PC-9 (cell line): Measurements from ENCODE around the gene AGAP1. TPM values are rescaled to one million over a fixed set of nuclear protein-coding genes. Genes with fewer than 3 reads are reported as not detected.

Experiments used
- BruUV-seq: library from RNA; stranded (reverse); fragments of 400-500 nt; replicated peaks from 2 replicates; lab custom pipeline; 2021; lab: Mats Ljungman, UMichigan
- CTCF ChIA-PET: fragments of 300-600 bp; sonication (Branson Sonifier 250); formaldehyde crosslinking; loops from one replicate; lab custom pipeline; 2022; ENCODE audit warnings: antibody characterized with exemption; lab: Charles Lee
- POLR2A ChIA-PET: fragments of 300-600 bp; sonication (Branson Sonifier 250); formaldehyde crosslinking; loops from one replicate; lab custom pipeline; 2022; ENCODE audit warnings: antibody characterized with exemption; ENCODE audit not compliant: unreplicated experiment; lab: Charles Lee
- DNase-seq, 2 experiments: peaks; one replicate each; pipeline versions ENCODE4 v3.0.0 to v3.0.0-alpha.2; 2015 to 2022; ENCODE audit warnings: mixed read lengths in 1 of 2
- H2AFZ ChIP-seq: fragments of 200-600 bp; sonication (generic); 2 replicates; pipeline ENCODE4 v1.8.1; 2017; ENCODE audit warnings: antibody characterized with exemption
- H3F3A ChIP-seq: fragments of 200-600 bp; sonication (generic); 2 replicates; pipeline ENCODE4 v1.8.1; 2017; ENCODE audit warnings: antibody characterized with exemption, mild to moderate bottlenecking, low read depth; ENCODE audit not compliant: insufficient read depth
- H3K27ac ChIP-seq: fragments of 200-600 bp; sonication (generic); 2 replicates; pipeline ENCODE4 v1.6.1; 2016; ENCODE audit warnings: mixed run types
- H3K27me3 ChIP-seq: fragments of 200-600 bp; sonication (generic); 2 replicates; pipeline ENCODE4 v1.6.1; 2016; ENCODE audit warnings: low read depth, mixed run types; ENCODE audit not compliant: insufficient read depth
- H3K36me3 ChIP-seq: fragments of 200-600 bp; sonication (generic); 2 replicates; pipeline ENCODE4 v1.6.1; 2016; ENCODE audit warnings: low read depth, mixed run types
- H3K4me1 ChIP-seq: fragments of 200-600 bp; sonication (generic); replicated peaks from 2 replicates; pipeline ENCODE4 v1.6.1; 2016; ENCODE audit warnings: mixed run types; ENCODE audit not compliant: insufficient read depth
- H3K4me2 ChIP-seq: fragments of 200-600 bp; sonication (generic); 2 replicates; pipeline ENCODE4 v1.6.1; 2017; ENCODE audit warnings: mixed run types
- H3K4me3 ChIP-seq: fragments of 200-600 bp; sonication (generic); 2 replicates; pipeline ENCODE4 v1.6.1; 2016; ENCODE audit warnings: mixed run types
- H3K79me2 ChIP-seq: fragments of 200-600 bp; sonication (generic); 2 replicates; pipeline ENCODE4 v1.6.1; 2017; ENCODE audit warnings: low read depth, mixed run types
- H3K9me2 ChIP-seq: fragments of 200-600 bp; sonication (generic); 2 replicates; pipeline ENCODE4 v1.8.1; 2017; ENCODE audit warnings: mild to moderate bottlenecking; ENCODE audit not compliant: insufficient read depth
- H3K9me3 ChIP-seq: fragments of 200-600 bp; sonication (generic); 2 replicates; pipeline ENCODE4 v1.8.1; 2016; ENCODE audit warnings: low read depth; ENCODE audit not compliant: insufficient read depth
- H4K20me1 ChIP-seq: fragments of 200-600 bp; sonication (generic); 2 replicates; pipeline ENCODE4 v1.8.1; 2017; ENCODE audit not compliant: insufficient read depth
- CTCF ChIP-seq: fragments of 200-600 bp; sonication (generic); conservative IDR thresholded peaks from 2 replicates; pipeline ENCODE4 v1.6.1; 2017; ENCODE audit warnings: mixed run types, antibody characterized with exemption, mild to moderate bottlenecking, moderate library complexity
- EZH2 ChIP-seq: fragments of 200-600 bp; sonication (generic); IDR thresholded peaks from 2 replicates; pipeline ENCODE4 v1.8.0; 2017; ENCODE audit warnings: antibody characterized with exemption, low read depth
- intact Hi-C: fragments of 100-400 bp; cut with micrococcal nuclease; formaldehyde crosslinking; loops from one replicate; pipeline ENCODE4 v1.10.0; 2022; ENCODE audit not compliant: unreplicated experiment
- total RNA-seq: library from RNA; stranded (reverse); gene quantifications from 2 replicates; pipeline ENCODE4 v1.2.3, GENCODE V29; 2021

AGAP1 gene
- total RNA-seq, 1 experiment from 2014 or later = 91.4 TPM

GRCh38 chr2:235579128-235579527 is 85.3 kb downstream of the AGAP1 start:
- peaks cover 98% of the 10 kb centered on the region for H3K79me2 ChIP-seq
- intact Hi-C loops = loop anchor here (10.0 kb wide), 1 partner anchor 184 kb away; no protein-coding TSS in a partner anchor
- TF ChIP-seq EZH2 = no peak
- TF ChIP-seq CTCF = no peak
- H3K4me1 ChIP-seq = peaks cover 26% of the 10 kb centered on the region
- H3F3A ChIP-seq = peaks cover 8% of the 10 kb centered on the region; the same call in 1 of the 2 replicates
- ChIA-PET CTCF (no interaction called here), POLR2A (no interaction called here)
- no peak for DNase-seq
- H3K4me2 ChIP-seq = no peak overlapping the region
- no peak overlapping the region for H3K4me3 ChIP-seq
- H3K36me3 ChIP-seq = no peaks in the 10 kb centered on the region
- no peak overlapping the region for H3K27ac ChIP-seq
- no peak overlapping the region for H2AFZ ChIP-seq
- H3K27me3 ChIP-seq = no peaks in the 10 kb centered on the region
- H3K9me2 ChIP-seq = no peaks in the 10 kb centered on the region
- BruUV-seq = no TSS peak
- no peaks in the 10 kb centered on the region for H3K9me3 ChIP-seq
- peaks cover 73% of the 10 kb centered on the region for H4K20me1 ChIP-seq

- no peak for TF ChIP-seq CTCF
- TF ChIP-seq EZH2 = no peak
- peaks cover 20% of the 10 kb centered on the region for H3K4me1 ChIP-seq
- no TSS peak for BruUV-seq
- no peak overlapping the region for H3K4me2 ChIP-seq
- no peak overlapping the region for H2AFZ ChIP-seq
- ChIA-PET POLR2A (no interaction called here), CTCF (interaction anchor here (0.6 to 0.7 kb wide), 3 partner anchors 172 to 202 kb away, joined by 3 to 7 read pairs (median 4); no protein-coding TSS in a partner anchor)
- H3K27me3 ChIP-seq = no peaks in the 10 kb centered on the region
- no peak for DNase-seq
- H3K79me2 ChIP-seq = peaks cover 98% of the 10 kb centered on the region
- H3K9me2 ChIP-seq = no peaks in the 10 kb centered on the region
- H3F3A ChIP-seq = peaks cover 4% of the 10 kb centered on the region; the same call in 1 of the 2 replicates
- H3K9me3 ChIP-seq = no peaks in the 10 kb centered on the region
- intact Hi-C loops = no loop called here
- H3K4me3 ChIP-seq = no peak overlapping the region
- H3K36me3 ChIP-seq = no peaks in the 10 kb centered on the region
- H3K27ac ChIP-seq = no peak overlapping the region
- peaks cover 70% of the 10 kb centered on the region for H4K20me1 ChIP-seq
These were observed 86.7 kb downstream of the AGAP1 start for GRCh38 chr2:235580426-235581157.

GRCh38 chr2:235582081-235582686 is 88.3 kb downstream of the AGAP1 start:
- no peaks in the 10 kb centered on the region; the same call in 1 of the 2 replicates for H3F3A ChIP-seq
- H3K4me2 ChIP-seq = no peak overlapping the region
- ChIA-PET CTCF (interaction anchor here (1.0 kb wide), 1 partner anchor 164 kb away, joined by 3 read pairs; no protein-coding TSS in a partner anchor), POLR2A (no interaction called here)
- peaks cover 97% of the 10 kb centered on the region for H3K79me2 ChIP-seq
- no peak for TF ChIP-seq EZH2
- TF ChIP-seq CTCF = no peak
- H3K27ac ChIP-seq = no peak overlapping the region
- H3K4me1 ChIP-seq = 0 out of 2 replicates have a peak, but pooled peaks cover 5% of the 10 kb centered on the region
- no peak overlapping the region for H3K4me3 ChIP-seq
- H4K20me1 ChIP-seq = peaks cover 71% of the 10 kb centered on the region
- no peak for DNase-seq
- no TSS peak for BruUV-seq
- no peaks in the 10 kb centered on the region for H3K27me3 ChIP-seq
- no peaks in the 10 kb centered on the region for H3K36me3 ChIP-seq
- no peaks in the 10 kb centered on the region for H3K9me3 ChIP-seq
- intact Hi-C loops = no loop called here
- no peak overlapping the region for H2AFZ ChIP-seq
- H3K9me2 ChIP-seq = no peaks in the 10 kb centered on the region
